HepG2 (cell line): Measurements from ENCODE around the gene CLN6. TPM values are rescaled to one million over a fixed set of nuclear protein-coding genes. Genes with fewer than 3 reads are reported as not detected.
A peak's percentile ranks its signal among the peaks of the same experiment; 100 is the strongest.

Experiments used
- ATAC-seq: fragments of 200-7000 bp; cut with Tn5 transposase; 3 replicates; pipeline ENCODE4 v1.9.1; 2020; ENCODE audit warnings: mild to moderate bottlenecking, moderate library complexity
- BruUV-seq: library from RNA; stranded (reverse); fragments of 400-500 nt; replicated peaks from 2 replicates; lab custom pipeline; 2021; lab: Mats Ljungman, UMichigan
- CTCF ChIA-PET: fragments of 300-600 bp; formaldehyde crosslinking; extraction: SDS; loops from one replicate; lab custom pipeline; 2021; ENCODE audit warnings: low total read pairs, inconsistent platforms, low intra/inter-chr PET ratio; lab: Yijun Ruan, JAX
- POLR2A ChIA-PET: fragments of 350-600 bp; sonication (Branson Sonifier 250); formaldehyde crosslinking; loops from one replicate; lab custom pipeline; 2020; ENCODE audit warnings: antibody characterized with exemption, inconsistent platforms; lab: Yijun Ruan, JAX
- DNase-seq: peaks from one replicate; pipeline ENCODE4 v3.0.0-alpha.2; 2015; ENCODE audit warnings: low spot score
- FAIRE-seq: peaks from 3 replicates; lab custom pipeline; 2011; peaks lifted over from hg19 to GRCh38; lab: Jason Lieb, UNC
- H2AFZ ChIP-seq: one replicate; pipeline ENCODE4 v1.6.1; 2011; ENCODE audit warnings: low read length, inconsistent platforms
- H3K27ac ChIP-seq: fragments of 300-600 bp; 3 replicates; pipeline ENCODE4 v1.8.0; 2011; ENCODE audit warnings: mixed run types, mild to moderate bottlenecking, mixed read lengths, low read length, inconsistent platforms; ENCODE audit not compliant: insufficient read depth; ENCODE audit errors: extremely low read length
- H3K27me3 ChIP-seq, 2 experiments: fragments of 200-600 bp in 1 of 2; 2 replicates in 1 of 2; 3 replicates in 1 of 2; pipeline versions ENCODE4 v1.6.0 to v1.8.0; 2011; ENCODE audit warnings: low read length in 2 of 2, mild to moderate bottlenecking in 2 of 2, moderate library complexity in 2 of 2, inconsistent platforms in 1 of 2; ENCODE audit not compliant: insufficient read depth in 2 of 2, control insufficient read depth in 1 of 2
- H3K36me3 ChIP-seq, 2 experiments: fragments of 200-600 bp in 1 of 2; replicated peaks in 1 of 2; 2 replicates in 1 of 2; 3 replicates in 1 of 2; pipeline versions ENCODE4 v1.5.1 to v1.8.0; 2011; ENCODE audit warnings: low read length in 2 of 2, inconsistent platforms in 1 of 2; ENCODE audit not compliant: insufficient read depth in 2 of 2, control insufficient read depth in 1 of 2
- H3K4me1 ChIP-seq: 2 replicates; pipeline ENCODE4 v1.5.1; 2012; ENCODE audit warnings: low read length, inconsistent platforms; ENCODE audit not compliant: insufficient read depth
- H3K4me2 ChIP-seq: 2 replicates; pipeline ENCODE4 v1.6.0; 2011; ENCODE audit warnings: low read depth, low read length, inconsistent platforms
- H3K4me3 ChIP-seq, 3 experiments: fragments of 200-600 bp in 1 of 3; sonication (generic), shearing (Covaris generic) in 1 of 3; replicated peaks in 1 of 3; 2 replicates each; pipeline ENCODE4 v1.5.1; 2011 to 2016; ENCODE audit warnings: low read length in 3 of 3, inconsistent platforms in 2 of 3, low read depth in 2 of 3, mild to moderate bottlenecking in 2 of 3, control low read depth in 1 of 3, mixed read lengths in 1 of 3; ENCODE audit not compliant: insufficient read depth in 1 of 3
- H3K79me2 ChIP-seq: one replicate; pipeline ENCODE4 v1.6.1; 2011; ENCODE audit warnings: low read length, inconsistent platforms; ENCODE audit not compliant: insufficient read depth
- H3K9ac ChIP-seq: 2 replicates; pipeline ENCODE4 v1.6.0; 2011; ENCODE audit warnings: mild to moderate bottlenecking, low read depth, low read length, inconsistent platforms; ENCODE audit not compliant: insufficient read depth
- H3K9me3 ChIP-seq: 2 replicates; pipeline ENCODE4 v1.5.1; 2012; ENCODE audit warnings: mild to moderate bottlenecking, low read length
- H4K20me1 ChIP-seq: 2 replicates; pipeline ENCODE4 v1.6.0; 2011; ENCODE audit warnings: inconsistent platforms, mild to moderate bottlenecking, low read length, moderate library complexity; ENCODE audit not compliant: insufficient read depth
- AGO2 ChIP-seq: fragments of 200-400 bp; formaldehyde crosslinking; optimal IDR thresholded peaks from 2 replicates; pipeline ENCODE3; 2017; ENCODE audit warnings: mild to moderate bottlenecking, low read depth, low read length, moderate library complexity
- PAX8 ChIP-seq: sonication (generic); formaldehyde crosslinking; IDR thresholded peaks from 2 replicates; pipeline ENCODE4 v1.8.0; 2022; ENCODE audit warnings: mild to moderate bottlenecking, missing genetic modification reagents, borderline replicate concordance
- TCF7L2 ChIP-seq: IDR thresholded peaks from 2 replicates; pipeline ENCODE4 v1.6.1; 2011; ENCODE audit warnings: mild to moderate bottlenecking, low read depth, low read length, moderate library complexity
- ZNF17 ChIP-seq: sonication (generic); formaldehyde crosslinking; IDR thresholded peaks from 2 replicates; pipeline ENCODE4 v1.5.0; 2020; ENCODE audit warnings: mild to moderate bottlenecking, missing genetic modification reagents
- ZNF782 ChIP-seq: sonication (generic); formaldehyde crosslinking; IDR thresholded peaks from 2 replicates; pipeline ENCODE4 v1.4.0; 2020; ENCODE audit warnings: missing genetic modification reagents, mild to moderate bottlenecking, borderline replicate concordance
- WGBS: methylation state at CpG from one replicate; pipeline ENCODE4 v1.1.6; 2017; ENCODE audit warnings: low lambda C conversion rate; 5-methylcytosine and 5-hydroxymethylcytosine counted together
- in situ Hi-C: cut with HindIII; loops from 2 replicates; pipeline ENCODE4 v1.10.0; 2017; ENCODE audit warnings: low pct_unique_long_range_greater_than_20kb; ENCODE audit not compliant: extremely low pct_ligation_motif_present
- intact Hi-C: fragments of 100-400 bp; cut with micrococcal nuclease; formaldehyde crosslinking; loops from one replicate; pipeline ENCODE4 v1.10.0; 2022; ENCODE audit not compliant: unreplicated experiment
- polyA plus RNA-seq, 8 experiments: library from polyadenylated mRNA; depleted of rRNA in 3 of 8; stranded (reverse) in 7 of 8; unstranded in 1 of 8; fragments of >200 nt; fragmentation: Illumina TruSeq in 4 of 8; extraction: Trizol in 4 of 8; gene quantifications; 2 replicates each; pipeline versions ENCODE4 v1.2.1 to v1.2.3, GENCODE V29; 2011 to 2016; ENCODE audit warnings: low read depth in 4 of 8, missing spikeins in 1 of 8, mixed read lengths in 1 of 8; ENCODE audit not compliant: insufficient read depth in 1 of 8
- total RNA-seq, 5 experiments: library from RNA; depleted of rRNA; stranded (reverse); fragments of >200 nt; fragmentation: Illumina TruSeq; extraction: Trizol; gene quantifications; 2 replicates each; pipeline ENCODE4 v1.2.3, GENCODE V29; 2016; ENCODE audit warnings: low read depth in 1 of 5

The CLN6 gene
- total and polyA plus RNA-seq, 2 of the 13 experiments (the other 11 are each of a cell fraction or from before 2014, with no cell fraction given): 24.9 to 27.1 TPM

DNA sequence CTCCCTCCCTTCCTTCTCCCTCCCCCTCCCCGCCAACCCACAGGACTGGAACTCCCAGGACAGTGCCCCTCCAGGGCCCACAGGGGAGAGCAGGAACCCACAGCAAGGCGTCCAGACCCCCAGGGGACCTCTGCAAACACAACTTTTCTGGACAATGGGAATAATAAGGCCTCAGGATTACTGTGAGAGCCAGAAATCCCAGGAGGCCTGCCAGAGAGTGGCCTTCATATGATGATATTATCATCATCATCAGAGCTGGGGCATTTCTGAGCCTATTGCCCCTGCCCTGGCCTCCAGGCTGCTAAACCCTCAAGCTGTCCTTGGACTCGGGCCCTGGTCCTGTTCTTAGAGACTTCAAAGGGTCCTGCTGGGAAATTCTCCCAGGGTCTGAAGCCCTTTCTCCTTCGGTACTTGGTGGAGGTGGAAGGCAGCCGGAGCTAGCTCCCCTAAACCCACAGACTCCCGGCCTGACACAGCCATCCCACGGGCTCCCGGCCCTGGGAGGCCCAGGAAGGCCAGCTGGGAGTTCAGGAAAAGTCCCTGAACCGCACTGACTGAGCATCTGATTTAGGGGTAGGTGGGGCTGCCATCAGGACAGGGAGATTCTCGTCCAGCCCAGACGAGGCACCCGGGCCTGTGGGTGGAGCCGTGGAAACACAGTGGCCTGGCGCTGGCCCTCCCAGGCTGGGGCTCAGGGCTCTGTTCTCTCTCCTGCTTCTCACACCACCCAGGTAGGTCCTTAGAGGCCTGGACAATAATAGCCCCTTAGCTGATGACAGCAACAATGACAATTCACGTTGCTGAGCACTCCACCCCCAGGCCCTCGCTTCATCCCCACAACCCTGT is 29.3 kb downstream of the CLN6 start:
- H3K79me2 ChIP-seq: no peaks in the 10 kb centered on the region

GRCh38 chr15:68199340-68199739 is 30.2 kb downstream of the CLN6 start:
- Histone ChIP-seq H3K27ac (no peak overlapping the region), H3K4me1 (peaks cover 45% of the 10 kb centered on the region), H4K20me1 (no peaks in the 10 kb centered on the region), H3K4me3 (no peak overlapping the region), H2AFZ (no peak overlapping the region), H3K4me2 (no peak overlapping the region), H3K9me3 (no peaks in the 10 kb centered on the region), H3K36me3 (no peaks in the 10 kb centered on the region; a peak in 1 of 5 replicates), H3K9ac (no peak overlapping the region), H3K79me2 (no peaks in the 10 kb centered on the region), H3K27me3 (no peaks in the 10 kb centered on the region)
- FAIRE-seq (no peak), ATAC-seq (no peak), DNase-seq (no peak)
- WGBS: 86% methylated on average over 11 of the region's 11 CpGs
- no TSS peak for BruUV-seq
- in situ Hi-C loops: no loop called here
- TF ChIP-seq ZNF782 (no peak), PAX8 (no peak), AGO2 (peak; percentile 87), ZNF17 (CRISPR knock-in tag) (no peak)
- CTCF ChIA-PET: no interaction called here
- POLR2A ChIA-PET: no interaction called here
- intact Hi-C loops: no loop called here

More for the DNA sequence above, 29.3 kb downstream of the CLN6 start:
- no peak overlapping the region for H3K27ac ChIP-seq
- H3K4me1 ChIP-seq: peaks cover 54% of the 10 kb centered on the region
- BruUV-seq: no TSS peak
- FAIRE-seq (no peak), DNase-seq (no peak), ATAC-seq (no peak)
- H3K27me3 ChIP-seq: no peaks in the 10 kb centered on the region
- ChIA-PET CTCF (no interaction called here), POLR2A (no interaction called here)
- no peak overlapping the region for H3K4me2 ChIP-seq
- no peaks in the 10 kb centered on the region; a peak in 1 of 5 replicates for H3K36me3 ChIP-seq
- intact Hi-C loops (no loop called here), in situ Hi-C loops (no loop called here)
- no peaks in the 10 kb centered on the region for H4K20me1 ChIP-seq
- no peak overlapping the region for H3K9ac ChIP-seq
- no peak overlapping the region for H2AFZ ChIP-seq
- H3K4me3 ChIP-seq: no peak overlapping the region
- 89% methylated on average over 5 of the region's 16 CpGs for WGBS
- H3K9me3 ChIP-seq: no peaks in the 10 kb centered on the region
- TF ChIP-seq TCF7L2 (no peak), AGO2 (peak; percentile 71)
